ENCODE results near the gene TRIM25. TPM values are rescaled to one million over a fixed set of nuclear protein-coding genes. Genes with fewer than 3 reads are reported as not detected.
A peak's percentile ranks its signal among the peaks of the same experiment; 100 is the strongest.

TRIM25 gene
- polyA plus RNA-seq, 1 of the 3 experiments (the other 2 are of a cell fraction), result 17.1 TPM

- 96% methylated on average over 3 of the region's 3 CpGs for WGBS (ENCODE audit: low lambda C conversion rate)
- ChIA-PET POLR2A (interaction anchor here (0.8 kb wide), 1 partner anchor 13 kb away, joined by 3 read pairs; no protein-coding TSS in a partner anchor), CTCF (interaction anchor here (1.1 to 1.4 kb wide), 2 partner anchors 13 to 49 kb away, joined by 4 to 5 read pairs; no protein-coding TSS in a partner anchor)
- Histone ChIP-seq H3K4me1 (ENCODE audit: control insufficient read depth in 1 of 2, insufficient read depth in 2 of 2, low read depth in 1 of 2, low read length in 1 of 2) (peaks cover 0 to 5% of the 10 kb centered on the region in 2 experiments; a peak in 2 of 4 replicates), H3K36me3 (replicated peaks in 1 of 2; ENCODE audit: control insufficient read depth in 1 of 2, insufficient read depth in 2 of 2, low read length in 1 of 2) (peaks cover 10 to 18% of the 10 kb centered on the region in 2 experiments), H3K9me3 (no peaks in the 10 kb centered on the region), H3K4me2 (no peak overlapping the region), H3F3A (replicated peaks; ENCODE audit: insufficient read depth) (peaks cover 24% of the 10 kb centered on the region), H3K79me2 (ENCODE audit: insufficient read depth) (no peaks in the 10 kb centered on the region), H3K9ac (no peak overlapping the region), H3K27me3 (ENCODE audit: insufficient read depth) (no peaks in the 10 kb centered on the region), H3K9me2 (no peaks in the 10 kb centered on the region), H2AFZ (ENCODE audit: low read depth) (no peak overlapping the region), H4K20me1 (ENCODE audit: insufficient read depth) (no peaks in the 10 kb centered on the region), H3K4me3 (ENCODE audit: low read depth in 2 of 2, low read length in 1 of 2) (no peak overlapping the region), H3K27ac (ENCODE audit: low read depth in 2 of 2, low read length in 1 of 2) (peak overlapping the region in 1 of 2 experiments; percentile 59; a peak in 1 of 4 replicates)
- no peak for DNase-seq
- no peak for TF ChIP-seq POLR2AphosphoS5 (IDR thresholded peaks at IDR 0.05; ENCODE audit: low read depth, low read length)
- no peak for TF ChIP-seq TEAD4 (IDR thresholded peaks at IDR 0.05; ENCODE audit: borderline replicate concordance, insufficient read depth)
- no peak for TF ChIP-seq ZBTB33 (IDR thresholded peaks at IDR 0.05; ENCODE audit: borderline replicate concordance, low read depth)
- no peak for TF ChIP-seq MXI1 (IDR thresholded peaks at IDR 0.05; ENCODE audit: low read depth, low read length)
- TF ChIP-seq TAF1 (IDR thresholded peaks at IDR 0.05; ENCODE audit: borderline replicate concordance, low read depth, low read length), result no peak
- TF ChIP-seq MAX (IDR thresholded peaks at IDR 0.05; ENCODE audit: low read depth), result no peak
Measured at GRCh38 chr17:56868716-56869115, 45.1 kb downstream of the TRIM25 start.

- Histone ChIP-seq H3K9ac (0 out of 2 replicates have a peak overlapping the region, but pooled peaks have one; percentile 5), H3K4me3 (ENCODE audit: low read depth in 2 of 2, low read length in 1 of 2) (no peak overlapping the region), H3K79me2 (ENCODE audit: insufficient read depth) (no peaks in the 10 kb centered on the region), H3K4me1 (ENCODE audit: control insufficient read depth in 1 of 2, insufficient read depth in 2 of 2, low read depth in 1 of 2, low read length in 1 of 2) (peaks cover 0 to 5% of the 10 kb centered on the region in 2 experiments; a peak in 2 of 4 replicates), H3K36me3 (replicated peaks in 1 of 2; ENCODE audit: control insufficient read depth in 1 of 2, insufficient read depth in 2 of 2, low read length in 1 of 2) (peaks cover 16 to 25% of the 10 kb centered on the region in 2 experiments), H2AFZ (ENCODE audit: low read depth) (no peak overlapping the region), H3K9me3 (no peaks in the 10 kb centered on the region), H3K9me2 (no peaks in the 10 kb centered on the region), H3K4me2 (no peak overlapping the region), H3F3A (replicated peaks; ENCODE audit: insufficient read depth) (peaks cover 24% of the 10 kb centered on the region), H4K20me1 (ENCODE audit: insufficient read depth) (no peaks in the 10 kb centered on the region), H3K27ac (ENCODE audit: low read depth in 2 of 2, low read length in 1 of 2) (peak overlapping the region in 1 of 2 experiments; percentile 59; a peak in 3 of 4 replicates), H3K27me3 (ENCODE audit: insufficient read depth) (no peaks in the 10 kb centered on the region)
- 31% methylated on average over 2 of the region's 2 CpGs for WGBS (ENCODE audit: low lambda C conversion rate)
- POLR2A ChIA-PET, result no interaction called here
- CTCF ChIA-PET, result interaction anchor here (0.5 to 2.1 kb wide), 8 partner anchors 9 to 315 kb away, joined by 3 to 7 read pairs (median 4); no protein-coding TSS in a partner anchor
- DNase-seq, result no peak
- TF ChIP-seq NFIC (IDR thresholded peaks at IDR 0.05; ENCODE audit: borderline replicate concordance) (peak; percentile 73), TCF12 (IDR thresholded peaks at IDR 0.05) (peak; percentile 88), SMC3 (IDR thresholded peaks at IDR 0.05; ENCODE audit: low read depth, low read length) (no peak), EP300 (IDR thresholded peaks at IDR 0.05; ENCODE audit: borderline replicate concordance in 1 of 2, low read depth in 1 of 2, low read length in 1 of 2) (peak in 1 of 2 experiments; percentile 62; a peak in 1 of 4 replicates), FOXM1 (IDR thresholded peaks at IDR 0.05; ENCODE audit: low read depth) (no peak), YY1 (IDR thresholded peaks at IDR 0.05; ENCODE audit: low read depth) (no peak), FOXJ3 (CRISPR knock-in tag; IDR thresholded peaks at IDR 0.05) (no peak), TEAD4 (IDR thresholded peaks at IDR 0.05; ENCODE audit: borderline replicate concordance, insufficient read depth) (no peak; the same call in 1 of the 2 replicates), ELF1 (IDR thresholded peaks at IDR 0.05) (0 out of 2 replicates have a peak, but pooled peaks have one; percentile 26), CHD2 (IDR thresholded peaks at IDR 0.05; ENCODE audit: low read length, partially characterized antibody) (no peak), PBX3 (IDR thresholded peaks at IDR 0.05) (peak; percentile 71), POLR2AphosphoS5 (IDR thresholded peaks at IDR 0.05; ENCODE audit: low read depth, low read length) (peak; percentile 15; the same call in 1 of the 2 replicates), RFX5 (IDR thresholded peaks at IDR 0.05; ENCODE audit: low read length) (no peak), MAX (IDR thresholded peaks at IDR 0.05; ENCODE audit: low read depth) (no peak), USF1 (IDR thresholded peaks at IDR 0.05; ENCODE audit: borderline replicate concordance, low read depth) (no peak), GABPA (IDR thresholded peaks at IDR 0.05; ENCODE audit: low read depth) (no peak), FOSL2 (IDR thresholded peaks at IDR 0.05; ENCODE audit: borderline replicate concordance, low read depth) (peak; percentile 42; the same call in 1 of the 2 replicates), TAF1 (IDR thresholded peaks at IDR 0.05; ENCODE audit: borderline replicate concordance, low read depth, low read length) (no peak)
Measured at GRCh38 chr17:56867948-56868376, 45.9 kb downstream of the TRIM25 start.
